Ishikawa (cell line): ENCODE measurements around the gene LTA.

Source experiments
- CEBPB ChIP-seq: IDR thresholded peaks from 2 replicates; pipeline ENCODE4 v1.6.1; 2012
- CREB1 ChIP-seq: IDR thresholded peaks from 2 replicates; pipeline ENCODE4 v1.6.1; 2012; ENCODE audit warnings: low read depth
- EGR1 ChIP-seq: IDR thresholded peaks from 2 replicates; pipeline ENCODE4 v1.6.1; 2012
- EP300 ChIP-seq: IDR thresholded peaks from 2 replicates; pipeline ENCODE4 v1.6.1; 2012; ENCODE audit warnings: borderline replicate concordance
- FOXM1 ChIP-seq: IDR thresholded peaks from 2 replicates; pipeline ENCODE4 v1.6.1; 2012; ENCODE audit warnings: low read depth, borderline replicate concordance
- NFIC ChIP-seq: IDR thresholded peaks from 2 replicates; pipeline ENCODE4 v1.6.1; 2012
- RAD21 ChIP-seq: IDR thresholded peaks from 2 replicates; pipeline ENCODE4 v1.6.1; 2012; ENCODE audit warnings: low read depth
- TAF1 ChIP-seq: IDR thresholded peaks from 2 replicates; pipeline ENCODE4 v1.6.1; 2012; ENCODE audit warnings: low read depth, mild to moderate bottlenecking
- TCF12 ChIP-seq: IDR thresholded peaks from 2 replicates; pipeline ENCODE4 v1.6.1; 2012; ENCODE audit warnings: low read depth
- TEAD4 ChIP-seq: IDR thresholded peaks from 2 replicates; pipeline ENCODE4 v1.6.1; 2012
- YY1 ChIP-seq: IDR thresholded peaks from 2 replicates; pipeline ENCODE4 v1.6.1; 2012; ENCODE audit warnings: low read depth
- ZBTB7A ChIP-seq: IDR thresholded peaks from 2 replicates; pipeline ENCODE4 v1.6.1; 2012; ENCODE audit warnings: low read depth
- TF ChIP-seq, protein P1 (sequence below): IDR thresholded peaks from 2 replicates; pipeline ENCODE4 v1.6.1; 2012
- TF ChIP-seq, protein P2 (sequence below): IDR thresholded peaks from 2 replicates; pipeline ENCODE4 v1.6.1; 2012
- TF ChIP-seq, protein P3 (sequence below): IDR thresholded peaks from 2 replicates; pipeline ENCODE4 v1.6.1; 2012; ENCODE audit warnings: low read depth, mild to moderate bottlenecking

The LTA gene

DNA sequence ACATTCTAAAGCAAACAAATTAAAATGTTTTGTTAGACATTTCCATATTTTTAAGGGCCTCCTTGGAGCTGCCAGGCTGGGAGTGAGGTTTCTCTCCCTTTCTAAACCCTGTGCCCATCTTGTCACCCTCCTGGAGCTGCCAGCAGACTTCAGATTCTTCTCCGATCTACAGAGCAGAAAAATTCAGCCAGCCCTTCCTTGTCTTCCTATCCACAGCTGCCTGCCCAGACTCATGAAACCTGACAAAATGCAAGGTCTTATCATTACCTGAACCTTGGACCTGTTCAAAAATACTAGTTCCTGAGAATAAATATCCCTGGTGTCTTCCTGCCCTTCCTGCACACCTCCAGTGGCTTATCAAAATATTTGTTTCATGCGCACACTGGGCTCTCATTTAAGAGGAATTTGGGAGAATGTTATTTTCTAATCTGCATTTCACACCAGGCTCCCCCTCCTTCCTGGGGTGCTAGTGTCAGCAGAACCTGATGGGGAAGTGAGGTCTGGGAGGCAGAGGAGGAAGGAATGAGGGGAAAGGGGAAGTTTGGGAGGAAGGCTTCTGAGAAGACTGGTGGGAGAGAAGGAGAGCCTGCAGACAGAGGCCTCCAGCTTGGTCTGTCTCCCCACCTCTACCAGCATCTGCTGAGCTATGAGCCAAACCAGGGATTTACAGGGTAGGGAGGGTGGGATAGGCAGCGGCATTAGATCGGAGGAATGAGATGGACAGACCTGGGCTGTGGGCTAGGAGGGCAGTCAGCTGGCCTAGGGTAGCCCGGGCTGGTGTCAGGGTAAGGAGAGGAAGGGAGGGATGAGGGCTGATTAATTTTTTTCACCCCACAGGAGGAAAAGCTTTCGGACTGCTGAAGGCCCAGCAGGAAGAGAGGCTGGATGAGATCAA is 42.8 kb downstream of the LTA start, which contains the start of gene AIF1:
Gene AIF1 (plus strand): TSS at position 551 of the 895 bp plus-strand sequence. CDS start 96 bp downstream, at position 647.
- TF ChIP-seq RAD21 (no peak), TAF1 (no peak), EGR1 (no peak), TEAD4 (no peak), FOXM1 (no peak)
- TF ChIP-seq, protein P1, sequence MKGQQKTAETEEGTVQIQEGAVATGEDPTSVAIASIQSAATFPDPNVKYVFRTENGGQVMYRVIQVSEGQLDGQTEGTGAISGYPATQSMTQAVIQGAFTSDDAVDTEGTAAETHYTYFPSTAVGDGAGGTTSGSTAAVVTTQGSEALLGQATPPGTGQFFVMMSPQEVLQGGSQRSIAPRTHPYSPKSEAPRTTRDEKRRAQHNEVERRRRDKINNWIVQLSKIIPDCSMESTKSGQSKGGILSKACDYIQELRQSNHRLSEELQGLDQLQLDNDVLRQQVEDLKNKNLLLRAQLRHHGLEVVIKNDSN: no peak
- TF ChIP-seq, protein P2, sequence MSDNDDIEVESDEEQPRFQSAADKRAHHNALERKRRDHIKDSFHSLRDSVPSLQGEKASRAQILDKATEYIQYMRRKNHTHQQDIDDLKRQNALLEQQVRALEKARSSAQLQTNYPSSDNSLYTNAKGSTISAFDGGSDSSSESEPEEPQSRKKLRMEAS: no peak

DNA sequence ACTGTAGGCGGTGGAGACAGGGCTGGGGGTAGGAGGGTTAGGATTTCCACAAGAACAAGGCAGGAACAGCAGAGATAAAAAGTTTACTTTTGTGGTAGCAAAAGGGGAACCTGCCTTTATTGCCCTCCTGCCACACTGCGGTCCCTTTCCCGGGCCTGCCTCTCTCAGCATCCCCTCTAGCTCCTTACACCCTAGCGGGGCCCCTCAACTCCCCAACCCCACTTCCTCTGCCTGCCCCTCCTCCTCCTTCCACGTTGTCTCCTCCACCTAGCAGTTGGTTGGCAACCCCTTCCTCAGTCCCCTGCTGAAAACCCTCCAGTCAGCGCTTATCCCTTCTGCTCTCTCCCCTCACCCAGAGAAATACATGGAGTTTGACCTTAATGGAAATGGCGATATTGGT is 43.7 kb downstream of the LTA start:
- TF ChIP-seq FOXM1 (no peak), ZBTB7A (no peak), YY1 (no peak), CEBPB (no peak), NFIC (no peak), TAF1 (no peak), CREB1 (no peak), RAD21 (no peak), EP300 (no peak), EGR1 (no peak), TCF12 (no peak), TEAD4 (no peak)
- TF ChIP-seq, protein P2: no peak
- TF ChIP-seq, protein P1: no peak
- TF ChIP-seq, protein P3, sequence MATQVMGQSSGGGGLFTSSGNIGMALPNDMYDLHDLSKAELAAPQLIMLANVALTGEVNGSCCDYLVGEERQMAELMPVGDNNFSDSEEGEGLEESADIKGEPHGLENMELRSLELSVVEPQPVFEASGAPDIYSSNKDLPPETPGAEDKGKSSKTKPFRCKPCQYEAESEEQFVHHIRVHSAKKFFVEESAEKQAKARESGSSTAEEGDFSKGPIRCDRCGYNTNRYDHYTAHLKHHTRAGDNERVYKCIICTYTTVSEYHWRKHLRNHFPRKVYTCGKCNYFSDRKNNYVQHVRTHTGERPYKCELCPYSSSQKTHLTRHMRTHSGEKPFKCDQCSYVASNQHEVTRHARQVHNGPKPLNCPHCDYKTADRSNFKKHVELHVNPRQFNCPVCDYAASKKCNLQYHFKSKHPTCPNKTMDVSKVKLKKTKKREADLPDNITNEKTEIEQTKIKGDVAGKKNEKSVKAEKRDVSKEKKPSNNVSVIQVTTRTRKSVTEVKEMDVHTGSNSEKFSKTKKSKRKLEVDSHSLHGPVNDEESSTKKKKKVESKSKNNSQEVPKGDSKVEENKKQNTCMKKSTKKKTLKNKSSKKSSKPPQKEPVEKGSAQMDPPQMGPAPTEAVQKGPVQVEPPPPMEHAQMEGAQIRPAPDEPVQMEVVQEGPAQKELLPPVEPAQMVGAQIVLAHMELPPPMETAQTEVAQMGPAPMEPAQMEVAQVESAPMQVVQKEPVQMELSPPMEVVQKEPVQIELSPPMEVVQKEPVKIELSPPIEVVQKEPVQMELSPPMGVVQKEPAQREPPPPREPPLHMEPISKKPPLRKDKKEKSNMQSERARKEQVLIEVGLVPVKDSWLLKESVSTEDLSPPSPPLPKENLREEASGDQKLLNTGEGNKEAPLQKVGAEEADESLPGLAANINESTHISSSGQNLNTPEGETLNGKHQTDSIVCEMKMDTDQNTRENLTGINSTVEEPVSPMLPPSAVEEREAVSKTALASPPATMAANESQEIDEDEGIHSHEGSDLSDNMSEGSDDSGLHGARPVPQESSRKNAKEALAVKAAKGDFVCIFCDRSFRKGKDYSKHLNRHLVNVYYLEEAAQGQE: no peak

DNA sequence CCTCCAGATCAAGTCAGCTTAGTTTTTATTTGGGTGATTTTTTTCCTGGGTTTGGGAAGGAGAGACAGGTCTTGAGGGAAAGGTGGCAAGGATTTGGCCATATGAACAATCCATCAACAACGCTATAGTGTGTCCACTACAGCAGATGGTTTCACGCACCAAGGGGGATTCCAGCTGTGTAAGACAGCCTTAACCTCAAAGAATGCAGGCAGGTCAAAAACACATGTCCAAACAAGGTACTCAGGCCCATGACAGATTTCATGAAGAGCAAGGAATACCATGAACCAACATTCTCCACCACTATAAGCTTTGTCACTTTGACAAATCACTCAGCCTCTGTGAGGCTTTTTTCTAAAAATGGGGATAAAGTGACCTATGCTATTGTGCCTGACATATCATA is 44.9 kb downstream of the LTA start:
- TF ChIP-seq ZBTB7A: no peak
- no peak for TF ChIP-seq FOXM1
- TF ChIP-seq CREB1: no peak
- TF ChIP-seq, protein P3: no peak
- TF ChIP-seq EGR1: no peak

DNA sequence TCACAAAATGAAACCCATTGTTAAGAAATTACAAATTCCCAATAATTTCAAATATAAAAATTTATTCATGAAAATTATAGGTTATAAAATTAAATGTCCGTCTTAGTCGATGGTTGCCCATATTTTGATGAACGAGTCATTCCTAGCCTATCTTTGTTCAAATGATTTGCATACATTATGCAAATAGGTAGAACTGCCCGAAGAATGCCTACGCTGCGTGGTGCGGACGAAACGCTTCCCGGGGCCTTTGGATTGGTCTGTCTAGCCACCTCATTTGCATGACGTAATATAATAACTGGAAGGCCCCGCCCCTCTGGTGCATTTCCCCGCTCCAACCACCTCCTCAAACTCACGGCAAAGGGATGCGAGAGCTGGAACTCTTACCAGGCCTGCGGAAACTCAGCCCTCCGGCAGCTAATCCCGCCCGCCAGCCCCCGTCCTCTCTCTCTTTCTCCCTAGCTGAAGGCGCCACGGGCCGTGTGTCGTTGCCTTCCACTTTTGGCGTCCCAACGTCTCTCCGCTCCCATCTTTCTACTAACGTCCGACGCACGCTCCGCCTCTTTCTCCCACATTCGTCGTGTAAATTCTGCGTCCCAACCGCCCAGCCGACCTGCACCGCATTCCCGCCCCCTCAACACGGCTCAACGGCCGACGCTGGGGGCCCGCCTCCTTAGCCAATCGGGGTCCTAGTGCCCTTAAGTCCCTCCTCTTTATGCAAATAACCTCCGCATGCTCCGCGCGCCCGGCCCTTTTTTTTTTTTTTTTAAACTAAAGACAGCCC is 47.9 kb downstream of the LTA start:
- TF ChIP-seq TEAD4 (peak; percentile 69), EP300 (no peak), EGR1 (peak; percentile 72), TCF12 (no peak), NFIC (no peak), ZBTB7A (no peak), FOXM1 (no peak), CEBPB (no peak), RAD21 (no peak), CREB1 (peak; percentile 71), YY1 (peak; percentile 55; the same call in 1 of the 2 replicates), TAF1 (no peak)
- TF ChIP-seq, protein P3: no peak
- TF ChIP-seq, protein P1: no peak
- TF ChIP-seq, protein P2: peak; percentile 98
